Cardiac muscle cell (in vitro differentiated cells and primary cell): Measurements from ENCODE around the gene DMAC2. TPM values are rescaled to one million over a fixed set of nuclear protein-coding genes. Genes with fewer than 3 reads are reported as not detected.
A peak's percentile ranks its signal among the peaks of the same experiment; 100 is the strongest.

Source experiments
- DNase-seq, 2 donors: peaks; one replicate each; pipeline versions ENCODE4 v3.0.0 to v3.0.0-alpha.2; 2010 to 2017; ENCODE audit warnings: low read depth in 1 of 2, low spot score in 1 of 2
- H3K27ac ChIP-seq: fragments of 200-600 bp; sonication (generic); 2 replicates; pipeline ENCODE4 v1.5.1; 2016
- H3K27me3 ChIP-seq: fragments of 200-600 bp; sonication (generic); 2 replicates; pipeline ENCODE4 v1.6.0; 2016; ENCODE audit warnings: control low read depth
- H3K36me3 ChIP-seq: fragments of 200-600 bp; sonication (generic); 2 replicates; pipeline ENCODE4 v1.5.1; 2016; ENCODE audit warnings: control low read depth
- H3K4me1 ChIP-seq: fragments of 200-600 bp; sonication (generic); 2 replicates; pipeline ENCODE4 v1.8.1; 2017; ENCODE audit warnings: low read depth, mild to moderate bottlenecking, mixed run types
- H3K4me3 ChIP-seq: fragments of 200-600 bp; sonication (generic); 2 replicates; pipeline ENCODE4 v1.5.1; 2016; ENCODE audit warnings: mild to moderate bottlenecking
- H3K9me3 ChIP-seq: fragments of 200-600 bp; sonication (generic); 2 replicates; pipeline ENCODE4 v1.5.1; 2017; ENCODE audit warnings: low read depth, mild to moderate bottlenecking, control low read depth
- polyA plus RNA-seq: library from polyadenylated mRNA; unstranded; fragments of >200 nt; fragmentation: Nextera tagmentation; extraction: Ambion mirVana; gene quantifications from 2 replicates; pipeline ENCODE4 v1.2.1, GENCODE V29; 2016
- total RNA-seq: library from RNA; depleted of rRNA; stranded (reverse); fragments of >200 nt; gene quantifications from 2 replicates; pipeline ENCODE4 v1.2.3, GENCODE V29; 2016
- TF ChIP-seq, protein P1 (sequence below): IDR thresholded peaks from 2 replicates; pipeline ENCODE4 v1.5.1; 2012; ENCODE audit warnings: low read depth, mild to moderate bottlenecking, low read length

The DMAC2 gene
- total and polyA plus RNA-seq, 2 experiments from 2014 or later: 78.5 to 126 TPM

DNA sequence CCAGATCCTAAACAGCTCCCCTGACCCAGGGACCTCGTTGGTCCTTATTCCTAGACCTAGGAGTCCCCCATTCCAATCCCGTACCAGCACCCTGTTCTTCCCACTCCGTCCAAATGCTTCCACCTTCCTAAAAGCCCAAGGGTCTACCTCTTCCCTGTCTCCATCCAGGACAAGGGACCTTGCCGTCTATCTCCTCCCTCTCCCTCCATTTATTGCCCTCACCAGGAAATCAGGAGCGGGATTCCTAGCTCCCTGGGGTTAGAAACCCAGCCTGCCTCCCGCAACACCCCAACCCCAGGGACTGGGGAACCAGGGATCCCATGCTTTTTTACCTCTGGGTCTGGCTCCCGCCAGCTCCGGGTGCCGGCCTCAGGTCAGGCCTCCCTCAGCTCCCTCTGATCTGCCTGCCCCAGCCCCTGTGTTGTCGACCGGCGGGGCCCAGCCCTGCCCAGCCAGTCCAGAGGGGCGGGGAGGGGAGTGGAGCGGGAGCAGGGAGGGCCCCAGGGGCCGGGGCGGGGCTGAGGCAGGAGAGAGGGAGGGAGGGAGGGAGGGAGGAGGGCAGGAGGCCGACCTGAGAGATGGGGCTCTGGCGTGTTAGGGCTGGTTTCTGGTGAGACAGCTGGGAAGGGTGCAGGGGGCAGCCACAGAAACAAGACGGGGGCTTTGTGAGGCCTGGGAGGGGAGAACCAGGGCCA, 12.6 kb downstream of the DMAC2 start, which contains the start of gene B3GNT8:
B3GNT8 (minus strand) TSS at position 423 of the 695 bp plus-strand sequence. CDS start 596 bp downstream, outside the sequence.
- H3K4me1 ChIP-seq: peaks cover 36% of the 10 kb centered on the region
- H3K4me3 ChIP-seq: peak within 1 kb of the TSS; percentile 22
- peak within 1 kb of the TSS; percentile 84 for H3K27ac ChIP-seq
- TF ChIP-seq, protein P1, sequence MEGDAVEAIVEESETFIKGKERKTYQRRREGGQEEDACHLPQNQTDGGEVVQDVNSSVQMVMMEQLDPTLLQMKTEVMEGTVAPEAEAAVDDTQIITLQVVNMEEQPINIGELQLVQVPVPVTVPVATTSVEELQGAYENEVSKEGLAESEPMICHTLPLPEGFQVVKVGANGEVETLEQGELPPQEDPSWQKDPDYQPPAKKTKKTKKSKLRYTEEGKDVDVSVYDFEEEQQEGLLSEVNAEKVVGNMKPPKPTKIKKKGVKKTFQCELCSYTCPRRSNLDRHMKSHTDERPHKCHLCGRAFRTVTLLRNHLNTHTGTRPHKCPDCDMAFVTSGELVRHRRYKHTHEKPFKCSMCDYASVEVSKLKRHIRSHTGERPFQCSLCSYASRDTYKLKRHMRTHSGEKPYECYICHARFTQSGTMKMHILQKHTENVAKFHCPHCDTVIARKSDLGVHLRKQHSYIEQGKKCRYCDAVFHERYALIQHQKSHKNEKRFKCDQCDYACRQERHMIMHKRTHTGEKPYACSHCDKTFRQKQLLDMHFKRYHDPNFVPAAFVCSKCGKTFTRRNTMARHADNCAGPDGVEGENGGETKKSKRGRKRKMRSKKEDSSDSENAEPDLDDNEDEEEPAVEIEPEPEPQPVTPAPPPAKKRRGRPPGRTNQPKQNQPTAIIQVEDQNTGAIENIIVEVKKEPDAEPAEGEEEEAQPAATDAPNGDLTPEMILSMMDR: no peak
- DNase-seq: peak; percentile 81 to 94
- no peaks in the 10 kb centered on the region for H3K9me3 ChIP-seq
- peaks cover 2% of the 10 kb centered on the region for H3K36me3 ChIP-seq
- no peaks in the 10 kb centered on the region for H3K27me3 ChIP-seq

DNA sequence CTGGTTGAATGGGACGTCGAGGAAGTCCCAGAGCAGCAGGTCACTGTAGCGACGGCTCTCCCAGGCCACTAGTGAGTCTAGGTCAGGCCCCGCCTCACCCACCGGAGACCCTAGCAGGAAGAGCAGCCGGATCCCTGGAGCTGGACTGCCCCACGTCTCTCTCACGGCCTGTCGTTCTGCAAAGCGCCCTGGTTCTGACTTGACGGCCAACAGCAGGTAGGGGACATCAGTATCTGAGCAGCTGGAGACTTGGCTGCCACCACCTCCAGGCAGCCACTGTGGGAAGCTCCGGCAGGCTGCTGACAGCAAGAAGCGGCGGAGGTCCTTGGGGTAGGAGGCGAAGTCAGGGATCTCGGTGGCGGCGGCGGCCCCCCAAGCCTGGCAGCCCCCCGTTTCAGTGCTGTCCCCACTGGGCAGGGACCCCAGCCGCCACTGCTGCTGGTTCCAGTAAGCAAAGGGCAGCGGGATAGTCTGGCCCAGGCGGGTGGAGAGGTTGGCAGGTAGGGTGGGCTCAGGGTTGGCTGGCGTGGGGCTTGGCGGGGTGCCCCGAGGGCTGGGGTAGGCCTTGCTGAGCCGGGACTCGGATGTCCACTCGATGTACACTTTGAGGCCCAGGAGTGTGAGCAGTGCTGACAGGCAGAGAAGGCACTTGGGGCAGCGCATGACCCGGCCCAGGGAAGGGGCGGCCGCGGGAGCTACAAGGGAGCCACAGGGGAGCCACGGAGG, 13.4 kb downstream of the DMAC2 start:
- peak in 1 of 2 donors; percentile 20 for DNase-seq
- TF ChIP-seq, protein P1: no peak
- Histone ChIP-seq H3K9me3 (no peaks in the 10 kb centered on the region), H3K4me3 (peak overlapping the region; percentile 22), H3K27ac (peak overlapping the region; percentile 84), H3K4me1 (peaks cover 30% of the 10 kb centered on the region), H3K36me3 (peaks cover 2% of the 10 kb centered on the region), H3K27me3 (no peaks in the 10 kb centered on the region)

DNA sequence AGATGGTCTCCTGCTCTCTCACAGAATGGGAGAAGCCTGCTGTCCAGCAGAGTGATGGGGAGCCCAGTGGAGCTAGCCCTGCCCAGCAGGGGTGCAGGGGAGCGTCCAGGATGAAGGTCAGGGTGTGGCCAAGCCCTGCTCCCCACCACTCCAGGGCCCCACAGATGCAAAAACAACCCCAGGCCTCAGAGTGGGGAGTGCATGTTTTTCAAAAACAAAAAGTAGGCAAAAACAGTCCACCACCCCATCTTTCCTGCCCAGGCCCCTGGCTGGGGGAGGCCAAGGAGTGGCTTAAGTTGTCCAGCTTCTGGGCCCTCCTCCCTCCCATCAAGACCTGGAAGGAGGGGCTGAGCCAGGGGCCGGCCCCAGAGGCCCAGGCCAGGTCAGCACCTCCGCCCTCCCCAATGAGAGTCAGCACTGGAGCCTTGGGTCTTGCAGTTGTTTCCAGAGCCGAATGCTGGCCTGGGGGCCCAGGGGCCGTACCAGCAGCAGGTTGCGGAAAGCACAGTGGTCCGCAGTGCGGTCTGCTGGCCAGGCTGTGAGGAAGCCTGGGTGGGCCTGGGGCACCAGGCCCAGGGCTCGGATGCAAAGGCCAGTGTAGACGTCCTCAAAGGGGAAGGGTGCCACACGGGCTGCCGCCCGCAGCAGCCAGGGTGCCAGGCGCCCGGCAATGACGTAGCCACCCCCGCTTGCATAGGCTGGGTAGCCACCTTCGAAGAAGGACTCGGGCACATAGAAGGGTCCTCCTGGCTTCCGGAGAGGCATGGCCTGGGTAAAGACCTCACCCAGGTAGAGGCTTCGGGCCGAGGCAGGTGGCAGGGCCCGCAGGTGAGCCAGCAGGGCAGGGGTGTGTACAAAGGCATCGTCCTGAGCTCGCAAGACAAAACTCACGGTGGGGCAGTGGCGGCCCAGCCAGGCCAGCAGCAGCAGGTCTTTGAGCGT, 14.3 kb downstream of the DMAC2 start:
- Histone ChIP-seq H3K9me3 (no peaks in the 10 kb centered on the region), H3K4me1 (peaks cover 24% of the 10 kb centered on the region), H3K27me3 (no peaks in the 10 kb centered on the region), H3K27ac (peak overlapping the region; percentile 84), H3K4me3 (no peak overlapping the region), H3K36me3 (peaks cover 5% of the 10 kb centered on the region)
- DNase-seq: no peak
- TF ChIP-seq, protein P1: no peak

DNA sequence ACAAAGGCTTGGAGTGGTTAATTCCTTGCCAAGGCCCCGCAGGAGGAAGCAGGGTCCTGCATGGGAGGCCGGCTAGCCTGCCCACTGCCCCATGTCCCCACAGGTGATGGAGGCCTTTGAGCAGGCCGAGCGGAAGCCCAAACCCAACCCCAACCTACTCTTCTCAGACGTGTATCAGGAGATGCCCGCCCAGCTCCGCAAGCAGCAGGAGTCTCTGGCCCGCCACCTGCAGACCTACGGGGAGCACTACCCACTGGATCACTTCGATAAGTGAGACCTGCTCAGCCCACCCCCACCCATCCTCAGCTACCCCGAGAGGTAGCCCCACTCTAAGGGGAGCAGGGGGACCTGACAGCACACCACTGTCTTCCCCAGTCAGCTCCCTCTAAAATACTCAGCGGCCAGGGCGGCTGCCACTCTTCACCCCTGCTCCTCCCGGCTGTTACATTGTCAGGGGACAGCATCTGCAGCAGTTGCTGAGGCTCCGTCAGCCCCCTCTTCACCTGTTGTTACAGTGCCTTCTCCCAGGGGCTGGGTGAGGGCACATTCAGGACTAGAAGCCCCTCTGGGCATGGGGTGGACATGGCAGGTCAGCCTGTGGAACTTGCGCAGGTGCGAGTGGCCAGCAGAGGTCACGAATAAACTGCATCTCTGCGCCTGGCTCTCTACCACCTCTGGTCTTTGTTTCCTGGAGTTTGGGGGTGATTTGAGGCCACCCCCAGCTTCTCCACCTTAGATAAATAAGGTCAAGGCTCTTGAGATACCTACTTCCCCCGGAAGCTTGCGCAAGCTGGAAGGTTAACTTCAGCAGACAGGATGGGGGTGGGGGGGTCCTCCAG, 15.2 kb downstream of the DMAC2 start:
- TF ChIP-seq, protein P1: no peak
- DNase-seq: no peak
- Histone ChIP-seq H3K27me3 (no peaks in the 10 kb centered on the region), H3K9me3 (no peaks in the 10 kb centered on the region), H3K27ac (no peak overlapping the region), H3K36me3 (peaks cover 13% of the 10 kb centered on the region), H3K4me1 (peaks cover 24% of the 10 kb centered on the region), H3K4me3 (no peak overlapping the region)
